Smooth muscle cell (in vitro differentiated cells): Measurements from ENCODE around the gene MPRIP. TPM values are rescaled to one million over a fixed set of nuclear protein-coding genes. Genes with fewer than 3 reads are reported as not detected.

Experiments
- DNase-seq: peaks from one replicate; lab custom pipeline; 2025; ENCODE audit not compliant: unreplicated experiment; lab: John Stamatoyannopoulos, UW
- H2AFZ ChIP-seq: fragments of 200-600 bp; sonication (generic); 2 replicates; pipeline ENCODE4 v1.6.0; 2016; ENCODE audit warnings: antibody characterized with exemption, low read depth, mild to moderate bottlenecking
- H3F3A ChIP-seq: fragments of 200-600 bp; sonication (generic); 2 replicates; pipeline ENCODE4 v1.6.0; 2017; ENCODE audit warnings: antibody characterized with exemption, low read depth
- H3K27ac ChIP-seq: fragments of 200-600 bp; sonication (generic); 2 replicates; pipeline ENCODE4 v1.5.1; 2016; ENCODE audit warnings: low read depth, mild to moderate bottlenecking
- H3K27me3 ChIP-seq: fragments of 200-600 bp; sonication (generic); 2 replicates; pipeline ENCODE4 v1.6.1; 2016; ENCODE audit warnings: low read depth, mild to moderate bottlenecking
- H3K36me3 ChIP-seq: fragments of 200-600 bp; sonication (generic); 2 replicates; pipeline ENCODE4 v1.5.1; 2016; ENCODE audit warnings: low read depth
- H3K4me1 ChIP-seq: fragments of 200-600 bp; sonication (generic); 2 replicates; pipeline ENCODE4 v1.5.1; 2016; ENCODE audit warnings: low read depth
- H3K4me2 ChIP-seq: fragments of 200-600 bp; sonication (generic); 2 replicates; pipeline ENCODE4 v1.6.0; 2016; ENCODE audit warnings: mild to moderate bottlenecking
- H3K4me3 ChIP-seq: fragments of 200-600 bp; sonication (generic); 2 replicates; pipeline ENCODE4 v1.5.1; 2016; ENCODE audit warnings: mild to moderate bottlenecking
- H3K79me2 ChIP-seq: fragments of 200-600 bp; sonication (generic); 2 replicates; pipeline ENCODE4 v1.6.0; 2016; ENCODE audit warnings: low read depth, mild to moderate bottlenecking
- H3K9ac ChIP-seq: fragments of 200-600 bp; sonication (generic); 2 replicates; pipeline ENCODE4 v1.6.0; 2016; ENCODE audit warnings: low read depth
- H3K9me3 ChIP-seq: fragments of 200-600 bp; sonication (generic); replicated peaks from 2 replicates; pipeline ENCODE4 v1.5.1; 2016; ENCODE audit warnings: low read depth
- H4K20me1 ChIP-seq: fragments of 200-600 bp; sonication (generic); 2 replicates; pipeline ENCODE4 v1.6.0; 2016; ENCODE audit warnings: low read depth
- WGBS: methylation state at CpG from one replicate; pipeline ENCODE4 v1.1.7; 2016; ENCODE audit warnings: low lambda C conversion rate; 5-methylcytosine and 5-hydroxymethylcytosine counted together
- polyA plus RNA-seq: library from polyadenylated mRNA; unstranded; fragments of >200 nt; fragmentation: Nextera tagmentation; extraction: Ambion mirVana; gene quantifications from 2 replicates; pipeline ENCODE4 v1.2.1, GENCODE V29; 2016
- total RNA-seq: library from RNA; depleted of rRNA; stranded (reverse); fragments of >200 nt; gene quantifications from 2 replicates; pipeline ENCODE4 v1.2.3, GENCODE V29; 2014
- TF ChIP-seq, protein P1 (sequence below): fragments of 200-600 bp; sonication (generic); IDR thresholded peaks from 2 replicates; pipeline ENCODE4 v1.5.1; 2017; ENCODE audit warnings: borderline replicate concordance, mild to moderate bottlenecking, antibody characterized with exemption; ENCODE audit not compliant: insufficient read depth, poor library complexity, severe bottlenecking

The MPRIP gene
- total and polyA plus RNA-seq, 2 experiments from 2014 or later, result 58.8 to 69.3 TPM

DNA sequence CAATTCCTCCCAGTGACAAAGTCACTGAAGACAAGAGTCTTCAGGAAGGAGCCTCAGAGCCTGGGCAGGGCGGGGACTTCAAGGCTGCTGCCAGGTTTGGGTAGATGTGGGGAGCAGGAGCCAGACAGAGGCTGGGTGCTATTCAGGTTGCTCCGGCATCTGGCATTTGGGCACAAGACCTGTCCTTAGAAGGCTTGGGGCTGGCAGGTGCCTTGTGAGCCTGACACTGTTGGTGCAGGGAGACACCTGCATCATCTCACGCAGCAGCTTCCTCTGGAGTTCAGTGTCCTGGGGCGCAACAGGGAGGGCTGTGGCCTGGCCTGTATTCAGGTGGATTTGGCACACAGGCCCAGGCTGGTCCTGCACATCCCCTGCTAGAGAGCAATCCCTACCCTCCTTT lies 65.0 kb downstream of the MPRIP start:
- Histone ChIP-seq H4K20me1 (peaks cover 100% of the 10 kb centered on the region), H3K4me1 (peaks cover 20% of the 10 kb centered on the region), H3K4me2 (peak overlapping the region; percentile 17)

DNA sequence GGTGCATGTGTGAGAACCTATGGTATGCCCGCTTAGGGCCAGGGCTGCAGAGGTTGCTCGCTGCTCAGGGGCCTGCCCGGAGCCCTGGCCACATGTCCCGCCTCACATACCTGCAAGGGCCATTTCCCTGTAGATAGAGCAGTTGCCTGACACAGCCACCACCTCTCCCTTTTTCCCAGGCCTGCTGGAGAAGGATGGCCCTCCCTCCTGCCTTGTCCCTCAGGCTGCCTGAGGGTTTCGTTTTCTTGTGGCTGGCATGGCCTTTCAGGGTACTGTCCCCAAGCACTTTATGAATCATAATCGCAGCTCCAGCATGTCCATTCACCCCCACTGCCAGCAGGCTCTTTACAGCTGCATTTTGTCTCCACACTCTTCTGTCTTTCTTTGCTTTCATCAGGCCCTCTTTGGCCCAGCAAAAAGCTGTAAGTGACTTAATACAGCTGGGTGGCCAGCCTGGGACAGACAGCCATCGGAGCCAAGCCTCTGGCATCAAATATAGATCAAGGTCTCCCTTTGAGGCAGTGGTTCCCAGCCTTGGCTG lies 65.7 kb downstream of the MPRIP start:
- WGBS, result 63% methylated on average over 7 of the region's 7 CpGs
- H3K27ac ChIP-seq, result peak overlapping the region; percentile 33
- DNase-seq, result no peak

More for the DNA sequence above, 65.0 kb downstream of the MPRIP start:
- peaks cover 7% of the 10 kb centered on the region for H3F3A ChIP-seq
- TF ChIP-seq, protein P1, sequence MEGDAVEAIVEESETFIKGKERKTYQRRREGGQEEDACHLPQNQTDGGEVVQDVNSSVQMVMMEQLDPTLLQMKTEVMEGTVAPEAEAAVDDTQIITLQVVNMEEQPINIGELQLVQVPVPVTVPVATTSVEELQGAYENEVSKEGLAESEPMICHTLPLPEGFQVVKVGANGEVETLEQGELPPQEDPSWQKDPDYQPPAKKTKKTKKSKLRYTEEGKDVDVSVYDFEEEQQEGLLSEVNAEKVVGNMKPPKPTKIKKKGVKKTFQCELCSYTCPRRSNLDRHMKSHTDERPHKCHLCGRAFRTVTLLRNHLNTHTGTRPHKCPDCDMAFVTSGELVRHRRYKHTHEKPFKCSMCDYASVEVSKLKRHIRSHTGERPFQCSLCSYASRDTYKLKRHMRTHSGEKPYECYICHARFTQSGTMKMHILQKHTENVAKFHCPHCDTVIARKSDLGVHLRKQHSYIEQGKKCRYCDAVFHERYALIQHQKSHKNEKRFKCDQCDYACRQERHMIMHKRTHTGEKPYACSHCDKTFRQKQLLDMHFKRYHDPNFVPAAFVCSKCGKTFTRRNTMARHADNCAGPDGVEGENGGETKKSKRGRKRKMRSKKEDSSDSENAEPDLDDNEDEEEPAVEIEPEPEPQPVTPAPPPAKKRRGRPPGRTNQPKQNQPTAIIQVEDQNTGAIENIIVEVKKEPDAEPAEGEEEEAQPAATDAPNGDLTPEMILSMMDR, result no peak
- WGBS, result 97% methylated on average over 4 of the region's 4 CpGs
- H2AFZ ChIP-seq, result no peak overlapping the region
- no peaks in the 10 kb centered on the region for H3K27me3 ChIP-seq
- H3K27ac ChIP-seq, result peak overlapping the region; percentile 25
- H3K9me3 ChIP-seq, result no peaks in the 10 kb centered on the region
- DNase-seq, result no peak
- H3K4me3 ChIP-seq, result no peak overlapping the region
- no peaks in the 10 kb centered on the region for H3K36me3 ChIP-seq
- peaks cover 76% of the 10 kb centered on the region for H3K79me2 ChIP-seq
- no peak overlapping the region for H3K9ac ChIP-seq

DNA sequence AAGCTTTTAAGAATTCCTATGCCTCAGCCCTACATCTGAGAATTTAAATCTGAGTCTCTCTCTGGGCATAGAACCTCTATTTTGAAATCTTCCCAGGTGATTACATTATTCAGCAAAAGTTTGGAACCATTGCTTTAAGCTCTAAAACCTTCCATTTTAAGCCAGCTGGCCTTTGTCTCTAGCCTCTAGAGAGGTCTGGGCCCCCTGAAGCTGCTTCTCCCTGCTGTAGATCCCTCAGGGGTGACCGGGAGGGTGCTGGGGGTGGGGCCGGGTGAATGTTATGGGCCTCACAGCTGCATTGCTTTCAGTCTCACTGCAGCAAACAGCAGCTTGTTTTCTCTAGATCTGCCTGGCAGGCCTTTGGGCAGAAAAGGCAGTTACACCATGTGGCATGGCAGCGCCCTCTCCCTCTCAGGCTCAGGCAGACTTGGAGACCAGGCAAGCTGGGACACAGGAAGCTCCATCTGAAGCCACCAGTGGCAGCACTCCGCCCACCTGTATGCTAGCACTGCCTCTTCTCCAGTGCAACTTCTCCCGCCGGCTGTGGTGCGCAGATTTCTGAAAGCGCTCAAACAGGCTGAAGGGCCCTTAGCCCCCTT lies 66.3 kb downstream of the MPRIP start:
- H3K27ac ChIP-seq, result peak overlapping the region; percentile 33
- no peak overlapping the region for H3K4me2 ChIP-seq
- H4K20me1 ChIP-seq, result peaks cover 100% of the 10 kb centered on the region
- peaks cover 78% of the 10 kb centered on the region for H3K79me2 ChIP-seq
- TF ChIP-seq, protein P1, result no peak
- peaks cover 7% of the 10 kb centered on the region for H3F3A ChIP-seq
- no peak for DNase-seq
- 92% methylated on average over 8 of the region's 8 CpGs for WGBS
- H3K36me3 ChIP-seq, result no peaks in the 10 kb centered on the region
- H3K9ac ChIP-seq, result no peak overlapping the region
- H2AFZ ChIP-seq, result no peak overlapping the region
- H3K4me1 ChIP-seq, result peaks cover 20% of the 10 kb centered on the region
- H3K9me3 ChIP-seq, result no peaks in the 10 kb centered on the region
- H3K4me3 ChIP-seq, result no peak overlapping the region
- no peaks in the 10 kb centered on the region for H3K27me3 ChIP-seq

More for the DNA sequence above, 65.7 kb downstream of the MPRIP start:
- no peak overlapping the region for H2AFZ ChIP-seq
- peaks cover 76% of the 10 kb centered on the region for H3K79me2 ChIP-seq
- H3F3A ChIP-seq, result peaks cover 7% of the 10 kb centered on the region
- no peak overlapping the region for H3K4me3 ChIP-seq
- H3K27me3 ChIP-seq, result no peaks in the 10 kb centered on the region
- H4K20me1 ChIP-seq, result peaks cover 100% of the 10 kb centered on the region
- peaks cover 20% of the 10 kb centered on the region for H3K4me1 ChIP-seq
- TF ChIP-seq, protein P1, result no peak
- peak overlapping the region; percentile 17 for H3K4me2 ChIP-seq
- H3K9me3 ChIP-seq, result no peaks in the 10 kb centered on the region
- H3K36me3 ChIP-seq, result no peaks in the 10 kb centered on the region
- no peak overlapping the region for H3K9ac ChIP-seq

- no peak overlapping the region for H3K4me2 ChIP-seq
- peaks cover 20% of the 10 kb centered on the region for H3K4me1 ChIP-seq
Observed at GRCh38 chr17:17109256-17109655, 67.0 kb downstream of the MPRIP start.

More at GRCh38 chr17:17109256-17109655, 67.0 kb downstream of the MPRIP start:
- WGBS, result 92% methylated on average over 4 of the region's 4 CpGs
- no peak for DNase-seq
- Histone ChIP-seq H3K36me3 (no peaks in the 10 kb centered on the region), H3F3A (peaks cover 7% of the 10 kb centered on the region), H3K9me3 (no peaks in the 10 kb centered on the region), H3K79me2 (peaks cover 78% of the 10 kb centered on the region), H4K20me1 (peaks cover 100% of the 10 kb centered on the region), H3K9ac (no peak overlapping the region), H3K4me3 (no peak overlapping the region), H2AFZ (no peak overlapping the region), H3K27ac (no peak overlapping the region), H3K27me3 (no peaks in the 10 kb centered on the region)
- TF ChIP-seq, protein P1, result no peak
